BE2C (cell line): ENCODE data around the gene TMEM86A.

Source experiments
- DNase-seq: peaks from one replicate; pipeline ENCODE4 v3.0.0-alpha.2; 2020
- H3K27me3 ChIP-seq: fragments of 250-450 bp; sonication (Bioruptor Pico); 2 replicates; pipeline ENCODE4 v1.5.1; 2020; ENCODE audit warnings: mild to moderate bottlenecking
- H3K36me3 ChIP-seq: fragments of 250-450 bp; sonication (Bioruptor Pico); 2 replicates; pipeline ENCODE4 v1.5.1; 2020; ENCODE audit warnings: mild to moderate bottlenecking
- H3K4me1 ChIP-seq: fragments of 250-450 bp; sonication (Bioruptor Pico); 2 replicates; pipeline ENCODE4 v1.5.1; 2020
- H3K4me3 ChIP-seq: 2 replicates; pipeline ENCODE4 v1.5.1; 2011; ENCODE audit warnings: low read depth, low read length
- H3K9me3 ChIP-seq: fragments of 250-450 bp; sonication (Bioruptor Pico); 2 replicates; pipeline ENCODE4 v1.5.1; 2020
- CTCF ChIP-seq: IDR thresholded peaks from 2 replicates; pipeline ENCODE4 v1.5.1; 2012; ENCODE audit warnings: mild to moderate bottlenecking, low read depth, low read length

Gene TMEM86A

GRCh38 chr11:18733202-18733601, 34.6 kb downstream of the TMEM86A start:
- no peak for DNase-seq
- Histone ChIP-seq H3K27me3 (no peaks in the 10 kb centered on the region), H3K4me1 (no peaks in the 10 kb centered on the region), H3K9me3 (no peaks in the 10 kb centered on the region), H3K4me3 (no peak overlapping the region), H3K36me3 (no peaks in the 10 kb centered on the region)
- TF ChIP-seq CTCF: no peak

- H3K27me3 ChIP-seq: no peaks in the 10 kb centered on the region
- no peaks in the 10 kb centered on the region for H3K36me3 ChIP-seq
- no peaks in the 10 kb centered on the region for H3K9me3 ChIP-seq
- no peak for TF ChIP-seq CTCF
- no peak for DNase-seq
- H3K4me1 ChIP-seq: no peaks in the 10 kb centered on the region
- no peak overlapping the region for H3K4me3 ChIP-seq
Observed at GRCh38 chr11:18736590-18737148, 38.1 kb downstream of the TMEM86A start.

- Histone ChIP-seq H3K36me3 (no peaks in the 10 kb centered on the region), H3K27me3 (no peaks in the 10 kb centered on the region), H3K4me3 (no peak overlapping the region), H3K4me1 (no peaks in the 10 kb centered on the region), H3K9me3 (no peaks in the 10 kb centered on the region)
- TF ChIP-seq CTCF: no peak
- no peak for DNase-seq
Observed at GRCh38 chr11:18737642-18738041, 39.1 kb downstream of the TMEM86A start.

- DNase-seq: no peak
- Histone ChIP-seq H3K4me1 (no peaks in the 10 kb centered on the region), H3K36me3 (no peaks in the 10 kb centered on the region), H3K9me3 (no peaks in the 10 kb centered on the region), H3K4me3 (no peak overlapping the region), H3K27me3 (no peaks in the 10 kb centered on the region)
- TF ChIP-seq CTCF: no peak
Observed at GRCh38 chr11:18739685-18740084, 41.1 kb downstream of the TMEM86A start.

GRCh38 chr11:18741783-18742182, 43.2 kb downstream of the TMEM86A start:
- H3K36me3 ChIP-seq: no peaks in the 10 kb centered on the region
- H3K27me3 ChIP-seq: no peaks in the 10 kb centered on the region
- no peak overlapping the region for H3K4me3 ChIP-seq
- no peaks in the 10 kb centered on the region for H3K9me3 ChIP-seq
- no peaks in the 10 kb centered on the region for H3K4me1 ChIP-seq
- DNase-seq: no peak
- no peak for TF ChIP-seq CTCF

GRCh38 chr11:18743365-18743764, 44.8 kb downstream of the TMEM86A start:
- H3K9me3 ChIP-seq: no peaks in the 10 kb centered on the region
- no peaks in the 10 kb centered on the region for H3K36me3 ChIP-seq
- H3K27me3 ChIP-seq: no peaks in the 10 kb centered on the region
- no peaks in the 10 kb centered on the region for H3K4me1 ChIP-seq
- H3K4me3 ChIP-seq: no peak overlapping the region
- TF ChIP-seq CTCF: no peak
- DNase-seq: no peak
